Loucy (cell line): ENCODE data around the gene DDX10.

Source experiments
- H2AFZ ChIP-seq: fragments of 200-600 bp; sonication (generic); 2 replicates; pipeline ENCODE4 v1.6.0; 2016; ENCODE audit warnings: antibody characterized with exemption, mild to moderate bottlenecking, low read length, moderate library complexity
- H3F3A ChIP-seq: fragments of 200-600 bp; 2 replicates; pipeline ENCODE4 v1.6.0; 2016; ENCODE audit warnings: antibody characterized with exemption, low read depth, mild to moderate bottlenecking
- H3K27me3 ChIP-seq: fragments of 200-600 bp; sonication (generic); 2 replicates; pipeline ENCODE4 v1.6.1; 2014; ENCODE audit warnings: low read length, mild to moderate bottlenecking; ENCODE audit not compliant: insufficient read depth, poor library complexity, severe bottlenecking
- H3K36me3 ChIP-seq: fragments of 200-600 bp; sonication (generic); 2 replicates; pipeline ENCODE4 v1.6.1; 2016; ENCODE audit warnings: low read length; ENCODE audit not compliant: insufficient read depth
- H3K4me1 ChIP-seq: fragments of 200-600 bp; sonication (generic); 2 replicates; pipeline ENCODE4 v1.5.1; 2014; ENCODE audit warnings: low read length, mild to moderate bottlenecking; ENCODE audit not compliant: insufficient read depth, poor library complexity, severe bottlenecking
- H3K4me2 ChIP-seq: fragments of 200-600 bp; sonication (generic); 2 replicates; pipeline ENCODE4 v1.6.0; 2014; ENCODE audit warnings: antibody characterized with exemption, low read length, low read depth, mild to moderate bottlenecking; ENCODE audit not compliant: poor library complexity, severe bottlenecking
- H3K4me3 ChIP-seq: fragments of 200-600 bp; sonication (generic); 2 replicates; pipeline ENCODE4 v1.5.1; 2014; ENCODE audit warnings: low read length, mild to moderate bottlenecking, mixed read lengths; ENCODE audit not compliant: poor library complexity, severe bottlenecking
- H3K79me2 ChIP-seq: fragments of 200-600 bp; sonication (generic); 2 replicates; pipeline ENCODE4 v1.6.1; 2014; ENCODE audit warnings: low read length; ENCODE audit not compliant: insufficient read depth
- H3K9ac ChIP-seq: fragments of 200-600 bp; sonication (generic); 2 replicates; pipeline ENCODE4 v1.6.0; 2014; ENCODE audit warnings: mild to moderate bottlenecking, low read depth, low read length, moderate library complexity; ENCODE audit not compliant: poor library complexity, severe bottlenecking
- H3K9me2 ChIP-seq: fragments of 200-600 bp; sonication (generic); replicated peaks from 2 replicates; pipeline ENCODE4 v1.6.1; 2016; ENCODE audit warnings: low read depth, low read length, mixed read lengths
- H3K9me3 ChIP-seq: fragments of 200-600 bp; sonication (generic); 2 replicates; pipeline ENCODE4 v1.6.1; 2014; ENCODE audit warnings: mild to moderate bottlenecking, antibody characterized with exemption, low read length, low read depth; ENCODE audit not compliant: insufficient read depth
- H4K20me1 ChIP-seq: fragments of 200-600 bp; sonication (generic); 2 replicates; pipeline ENCODE4 v1.6.0; 2014; ENCODE audit warnings: antibody characterized with exemption, low read length, mild to moderate bottlenecking; ENCODE audit not compliant: insufficient read depth, poor library complexity, severe bottlenecking
- EZH2phosphoT487 ChIP-seq: fragments of 200-600 bp; IDR thresholded peaks from 2 replicates; pipeline ENCODE4 v1.6.1; 2018; ENCODE audit warnings: antibody characterized with exemption, mild to moderate bottlenecking, moderate library complexity, borderline replicate concordance
- TF ChIP-seq, protein P1 (sequence below): fragments of 200-600 bp; sonication (generic); conservative IDR thresholded peaks from 2 replicates; pipeline ENCODE4 v1.5.1; 2014; ENCODE audit warnings: mild to moderate bottlenecking, antibody characterized with exemption, low read length

The DDX10 gene

DNA sequence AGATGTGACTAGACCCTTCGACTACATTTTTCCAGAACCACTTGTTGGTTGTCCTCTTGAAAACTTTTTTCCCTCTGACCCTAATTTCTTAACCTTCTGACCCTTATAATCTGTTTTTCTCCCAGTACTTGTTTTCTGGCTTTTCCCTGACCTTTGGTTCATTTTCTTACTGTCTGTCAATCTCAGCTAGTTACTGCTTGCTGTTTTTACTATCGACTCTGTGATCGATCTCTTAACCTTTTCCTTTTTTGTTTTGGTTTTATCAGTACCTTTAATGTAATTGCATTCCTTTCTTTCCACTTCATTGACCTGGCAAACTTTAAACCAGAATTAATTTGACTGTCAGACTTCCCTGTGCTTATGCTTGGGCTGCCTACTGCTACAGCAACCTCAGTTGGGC lies 92.8 kb downstream of the DDX10 start:
- no peaks in the 10 kb centered on the region for H3K27me3 ChIP-seq
- no peak overlapping the region for H3K4me3 ChIP-seq
- peaks cover 9% of the 10 kb centered on the region for H3K4me1 ChIP-seq
- no peaks in the 10 kb centered on the region for H3K9me3 ChIP-seq
- no peak overlapping the region for H3K4me2 ChIP-seq
- no peaks in the 10 kb centered on the region for H3K9me2 ChIP-seq
- no peak overlapping the region for H3K9ac ChIP-seq
- no peak for TF ChIP-seq EZH2phosphoT487
- TF ChIP-seq, protein P1, sequence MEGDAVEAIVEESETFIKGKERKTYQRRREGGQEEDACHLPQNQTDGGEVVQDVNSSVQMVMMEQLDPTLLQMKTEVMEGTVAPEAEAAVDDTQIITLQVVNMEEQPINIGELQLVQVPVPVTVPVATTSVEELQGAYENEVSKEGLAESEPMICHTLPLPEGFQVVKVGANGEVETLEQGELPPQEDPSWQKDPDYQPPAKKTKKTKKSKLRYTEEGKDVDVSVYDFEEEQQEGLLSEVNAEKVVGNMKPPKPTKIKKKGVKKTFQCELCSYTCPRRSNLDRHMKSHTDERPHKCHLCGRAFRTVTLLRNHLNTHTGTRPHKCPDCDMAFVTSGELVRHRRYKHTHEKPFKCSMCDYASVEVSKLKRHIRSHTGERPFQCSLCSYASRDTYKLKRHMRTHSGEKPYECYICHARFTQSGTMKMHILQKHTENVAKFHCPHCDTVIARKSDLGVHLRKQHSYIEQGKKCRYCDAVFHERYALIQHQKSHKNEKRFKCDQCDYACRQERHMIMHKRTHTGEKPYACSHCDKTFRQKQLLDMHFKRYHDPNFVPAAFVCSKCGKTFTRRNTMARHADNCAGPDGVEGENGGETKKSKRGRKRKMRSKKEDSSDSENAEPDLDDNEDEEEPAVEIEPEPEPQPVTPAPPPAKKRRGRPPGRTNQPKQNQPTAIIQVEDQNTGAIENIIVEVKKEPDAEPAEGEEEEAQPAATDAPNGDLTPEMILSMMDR, result no peak
- no peaks in the 10 kb centered on the region for H3K36me3 ChIP-seq
- no peaks in the 10 kb centered on the region for H3F3A ChIP-seq
- H2AFZ ChIP-seq, result no peak overlapping the region
- peaks cover 19% of the 10 kb centered on the region; the same call in 1 of the 2 replicates for H3K79me2 ChIP-seq
- no peaks in the 10 kb centered on the region for H4K20me1 ChIP-seq

DNA sequence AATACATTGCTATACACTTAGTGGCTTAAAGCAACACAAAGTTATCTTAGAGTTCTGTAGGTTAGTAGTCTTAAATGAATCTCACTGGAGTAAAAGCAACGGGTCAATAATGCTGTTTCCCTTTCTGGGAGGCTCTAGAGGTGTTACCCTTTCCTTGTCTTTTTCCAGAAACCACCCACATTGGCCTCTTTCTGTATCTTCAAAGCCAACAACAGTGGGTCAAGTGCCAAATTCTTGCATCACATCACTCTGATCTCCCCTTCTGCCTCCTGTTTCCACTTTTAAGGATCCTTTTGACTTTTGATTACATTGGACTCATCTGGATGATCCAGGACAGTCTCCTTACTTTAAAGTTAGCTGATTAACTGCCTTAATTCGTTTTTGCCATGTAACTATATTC lies 93.6 kb downstream of the DDX10 start:
- Histone ChIP-seq H4K20me1 (no peaks in the 10 kb centered on the region), H3K79me2 (peaks cover 24% of the 10 kb centered on the region; the same call in 1 of the 2 replicates), H3K4me2 (no peak overlapping the region), H2AFZ (no peak overlapping the region), H3F3A (no peaks in the 10 kb centered on the region), H3K27me3 (no peaks in the 10 kb centered on the region), H3K4me1 (peaks cover 9% of the 10 kb centered on the region), H3K4me3 (no peak overlapping the region), H3K36me3 (no peaks in the 10 kb centered on the region), H3K9ac (no peak overlapping the region), H3K9me2 (no peaks in the 10 kb centered on the region), H3K9me3 (no peaks in the 10 kb centered on the region)
- no peak for TF ChIP-seq EZH2phosphoT487
- TF ChIP-seq, protein P1, result no peak

DNA sequence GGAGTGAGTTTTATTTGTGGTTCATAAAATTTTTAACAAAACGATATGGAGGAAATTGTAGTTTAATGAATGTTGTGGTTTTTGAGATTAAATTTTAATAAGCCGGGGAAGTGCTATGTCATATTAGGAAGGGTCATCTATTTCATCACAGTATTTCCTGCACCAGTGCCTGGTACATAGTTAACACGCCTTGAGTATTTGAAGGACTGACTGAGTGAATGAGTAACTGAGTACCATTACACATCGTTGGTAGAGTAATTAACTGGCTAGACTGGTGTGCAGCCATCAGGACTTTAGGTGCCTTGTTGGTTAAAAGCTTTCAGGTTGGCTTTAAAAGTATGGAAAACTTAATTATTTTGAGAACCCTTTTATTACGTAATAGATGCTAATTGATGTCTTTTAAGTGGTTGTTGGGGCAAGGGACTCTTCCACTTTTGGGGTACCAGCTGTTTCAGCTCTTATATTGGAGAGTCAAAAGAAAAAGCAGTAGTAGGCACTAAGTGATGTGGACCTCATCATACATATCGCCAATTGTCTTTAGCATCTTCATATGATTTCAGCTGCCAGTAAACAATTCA lies 101.8 kb downstream of the DDX10 start:
- Histone ChIP-seq H2AFZ (no peak overlapping the region), H3F3A (no peaks in the 10 kb centered on the region), H3K4me1 (no peaks in the 10 kb centered on the region), H4K20me1 (no peaks in the 10 kb centered on the region), H3K9me2 (no peaks in the 10 kb centered on the region), H3K27me3 (no peaks in the 10 kb centered on the region), H3K9ac (no peak overlapping the region), H3K4me2 (no peak overlapping the region), H3K9me3 (no peaks in the 10 kb centered on the region), H3K79me2 (peaks cover 6% of the 10 kb centered on the region; the same call in 1 of the 2 replicates), H3K4me3 (no peak overlapping the region), H3K36me3 (no peaks in the 10 kb centered on the region)
- TF ChIP-seq, protein P1, result no peak
- no peak for TF ChIP-seq EZH2phosphoT487
